ENCODE results near the gene CFL2. TPM values are rescaled to one million over a fixed set of nuclear protein-coding genes. Genes with fewer than 3 reads are reported as not detected.

Gene CFL2
- total RNA-seq, 1 experiment from 2014 or later = 20.1 TPM

- TF ChIP-seq AR (CRISPR knock-in tag; IDR thresholded peaks at IDR 0.05) (no peak), NR2C2 (CRISPR knock-in tag; IDR thresholded peaks at IDR 0.05) (no peak)
Observed at GRCh38 chr14:34680806-34681479, 33.5 kb downstream of the CFL2 start (continued).

GRCh38 chr14:34678735-34679134 lies 35.7 kb downstream of the CFL2 start:
- no peaks in the 10 kb centered on the region; the same call in 1 of the 2 replicates for H3K36me3 Mint-ChIP-seq
- ChIA-PET POLR2A (no interaction called here), CTCF (no interaction called here)
- TF ChIP-seq RELA (CRISPR knock-in tag; IDR thresholded peaks at IDR 0.05; ENCODE audit: borderline replicate concordance) (no peak), FOXK1 (CRISPR knock-in tag; IDR thresholded peaks at IDR 0.05) (no peak), ATF6 (CRISPR knock-in tag; IDR thresholded peaks at IDR 0.05) (no peak), IRF2 (CRISPR knock-in tag; IDR thresholded peaks at IDR 0.05; ENCODE audit: borderline replicate concordance, low read depth) (no peak), CREM (CRISPR knock-in tag; IDR thresholded peaks at IDR 0.05) (no peak)
- ATAC-seq (no peak), DNase-seq (ENCODE audit: low spot score) (no peak)
- H3K4me1 Mint-ChIP-seq = peaks cover 13% of the 10 kb centered on the region
- H3K4me3 Mint-ChIP-seq = no peak overlapping the region
- H3K9me3 Mint-ChIP-seq = no peaks in the 10 kb centered on the region
- H3K27ac Mint-ChIP-seq = no peak overlapping the region
- no peaks in the 10 kb centered on the region for H3K27me3 Mint-ChIP-seq (ENCODE audit: low read depth)

GRCh38 chr14:34678306-34678705 lies 36.1 kb downstream of the CFL2 start:
- H3K4me3 Mint-ChIP-seq = no peak overlapping the region
- H3K27ac Mint-ChIP-seq = no peak overlapping the region; the same call in 1 of the 2 replicates
- POLR2A ChIA-PET = no interaction called here
- CTCF ChIA-PET = no interaction called here
- no peaks in the 10 kb centered on the region for H3K27me3 Mint-ChIP-seq (ENCODE audit: low read depth)
- ATAC-seq (no peak), DNase-seq (ENCODE audit: low spot score) (no peak)
- H3K4me1 Mint-ChIP-seq = peaks cover 14% of the 10 kb centered on the region
- H3K9me3 Mint-ChIP-seq = peaks cover 2% of the 10 kb centered on the region; the same call in 1 of the 2 replicates
- H3K36me3 Mint-ChIP-seq = no peaks in the 10 kb centered on the region; the same call in 1 of the 2 replicates
- TF ChIP-seq ZMAT4 (CRISPR knock-in tag; IDR thresholded peaks at IDR 0.05) (no peak), ZNF671 (CRISPR knock-in tag; IDR thresholded peaks at IDR 0.05) (no peak), PRRX2 (CRISPR knock-in tag; IDR thresholded peaks at IDR 0.05) (no peak), ZNF219 (CRISPR knock-in tag; IDR thresholded peaks at IDR 0.05; ENCODE audit: borderline replicate concordance) (no peak), E2F5 (CRISPR knock-in tag; IDR thresholded peaks at IDR 0.05) (no peak), ZNF425 (CRISPR knock-in tag; conservative IDR thresholded peaks at IDR 0.05) (no peak), SOX15 (CRISPR knock-in tag; IDR thresholded peaks at IDR 0.05) (no peak), ESRRA (CRISPR knock-in tag; IDR thresholded peaks at IDR 0.05; ENCODE audit: borderline replicate concordance) (no peak), GTF2I (CRISPR knock-in tag; conservative IDR thresholded peaks at IDR 0.05) (no peak), AR (CRISPR knock-in tag; IDR thresholded peaks at IDR 0.05) (no peak), ZNF532 (CRISPR knock-in tag; IDR thresholded peaks at IDR 0.05; ENCODE audit: borderline replicate concordance) (no peak)
